Transverse colon (tissue), 4 donors: Measurements from ENCODE around the gene MSX1. TPM values are rescaled to one million over a fixed set of nuclear protein-coding genes. Genes with fewer than 3 reads are reported as not detected.
"Not testable (repeated sequence)": the region's sequence is repeated elsewhere in the genome, so short reads cannot be mapped to it uniquely, and the experiment has no call there.

Source experiments
- DNase-seq: peaks from one replicate; pipeline ENCODE4 v3.0.0-alpha.2; 2019
- H3K27ac ChIP-seq, 4 donors: fragments of 200-600 bp; sonication (generic); 2 replicates each; pipeline ENCODE4 v1.5.1; 2016 to 2018; ENCODE audit warnings: inconsistent platforms in 4 of 4
- H3K27me3 ChIP-seq: fragments of 200-600 bp; sonication (generic); 2 replicates; pipeline ENCODE4 v1.5.1; 2017; ENCODE audit warnings: inconsistent platforms
- H3K36me3 ChIP-seq, 4 donors: fragments of 200-600 bp; sonication (generic); 2 replicates each; pipeline ENCODE4 v1.5.1; 2017 to 2019; ENCODE audit warnings: inconsistent platforms in 4 of 4
- H3K4me1 ChIP-seq, 4 donors: fragments of 200-600 bp; sonication (generic); 2 replicates each; pipeline ENCODE4 v1.5.1; 2017 to 2020; ENCODE audit warnings: inconsistent platforms in 4 of 4
- H3K4me3 ChIP-seq, 4 donors: fragments of 200-600 bp; sonication (generic); 1 replicate in 1 of 4; 2 replicates in 3 of 4; pipeline versions ENCODE4 v1.5.1 to v1.6.1; 2017 to 2019; ENCODE audit warnings: inconsistent platforms in 4 of 4
- H3K9me3 ChIP-seq, 2 donors: fragments of 200-600 bp; sonication (generic); 2 replicates each; pipeline ENCODE4 v1.5.1; 2017 to 2019; ENCODE audit warnings: inconsistent platforms in 2 of 2
- EP300 ChIP-seq: sonication (generic); formaldehyde crosslinking; IDR thresholded peaks from one replicate; pipeline ENCODE4 v1.6.1; 2017; ENCODE audit warnings: antibody characterized with exemption, low read depth
- POLR2A ChIP-seq: fragments of 450-650 bp; IDR thresholded peaks from one replicate; pipeline ENCODE4 v1.6.1; 2016; ENCODE audit warnings: antibody characterized with exemption, mild to moderate bottlenecking, moderate library complexity
- POLR2AphosphoS5 ChIP-seq, 3 donors: sonication (generic); formaldehyde crosslinking; IDR thresholded peaks; one replicate each; pipeline ENCODE4 v1.6.1; 2016; ENCODE audit warnings: antibody characterized with exemption in 3 of 3
- WGBS, 2 donors: methylation state at CpG; one replicate each; pipeline ENCODE4 v1.1.5; 2018; ENCODE audit warnings: low coverage in 1 of 2; 5-methylcytosine and 5-hydroxymethylcytosine counted together
- in situ Hi-C, 4 donors: fragments of 200-750 bp; cut with MboI; loops; one replicate each; pipeline versions ENCODE4 v1.15.0 to v1.15.1; 2017; ENCODE audit warnings: low sequenced_read_pairs in 3 of 4, low pct_ligation_motif_present in 1 of 4, low pct_unique_long_range_greater_than_20kb in 1 of 4
- intact Hi-C: fragments of 100-400 bp; cut with DNase I; formaldehyde crosslinking; loops from one replicate; pipeline ENCODE4 v1.15.1; 2023; ENCODE audit warnings: low total_unique reads
- total RNA-seq, 4 donors: library from RNA; depleted of rRNA; stranded (reverse); fragments of >200 nt; gene quantifications; one replicate each; pipeline ENCODE4 v1.1.0, GENCODE V29; 2016
- TF ChIP-seq, protein P1 (sequence below), 5 experiments: fragments of 200-600 bp in 3 of 5; fragments of 450-650 bp in 2 of 5; sonication (generic) in 3 of 5; IDR thresholded peaks; 1 replicate in 2 of 5; 2 replicates in 3 of 5; pipeline ENCODE4 v1.5.1; 2016 to 2017; ENCODE audit warnings: antibody characterized with exemption in 5 of 5, inconsistent platforms in 3 of 5, mild to moderate bottlenecking in 2 of 5, moderate library complexity in 1 of 5

Gene MSX1
- total RNA-seq, 4 donors from 2014 or later = 0.41 TPM; not detected in 3

DNA sequence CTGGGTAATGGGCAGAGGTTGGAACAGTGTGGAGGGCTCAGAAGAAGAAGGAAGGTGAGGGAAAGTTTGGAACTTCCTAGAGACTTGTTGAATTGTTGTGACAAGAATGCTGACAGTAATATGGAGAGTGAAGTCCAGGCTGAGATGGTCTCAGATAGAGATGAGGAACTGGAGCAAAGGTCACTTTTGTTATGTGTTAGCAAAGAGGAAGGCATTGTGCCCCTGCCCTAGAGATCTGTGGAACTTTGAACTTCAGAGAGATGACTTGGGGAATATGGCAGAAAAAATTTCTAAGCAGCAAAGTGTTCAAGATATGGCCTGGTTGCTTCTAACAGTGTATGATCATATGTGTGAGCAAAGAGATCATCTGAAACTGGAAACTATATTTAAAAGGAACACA is 37.9 kb upstream of the MSX1 start:
- H3K9me3 ChIP-seq = no peaks in the 10 kb centered on the region
- no peaks in the 10 kb centered on the region for H3K4me1 ChIP-seq
- in situ Hi-C loops = no loop called here
- no peak overlapping the region for H3K4me3 ChIP-seq
- no peak for DNase-seq
- no peak for TF ChIP-seq POLR2AphosphoS5 (IDR thresholded peaks at IDR 0.05)
- no peak for TF ChIP-seq EP300
- no peak for TF ChIP-seq POLR2A
- TF ChIP-seq, protein P1, sequence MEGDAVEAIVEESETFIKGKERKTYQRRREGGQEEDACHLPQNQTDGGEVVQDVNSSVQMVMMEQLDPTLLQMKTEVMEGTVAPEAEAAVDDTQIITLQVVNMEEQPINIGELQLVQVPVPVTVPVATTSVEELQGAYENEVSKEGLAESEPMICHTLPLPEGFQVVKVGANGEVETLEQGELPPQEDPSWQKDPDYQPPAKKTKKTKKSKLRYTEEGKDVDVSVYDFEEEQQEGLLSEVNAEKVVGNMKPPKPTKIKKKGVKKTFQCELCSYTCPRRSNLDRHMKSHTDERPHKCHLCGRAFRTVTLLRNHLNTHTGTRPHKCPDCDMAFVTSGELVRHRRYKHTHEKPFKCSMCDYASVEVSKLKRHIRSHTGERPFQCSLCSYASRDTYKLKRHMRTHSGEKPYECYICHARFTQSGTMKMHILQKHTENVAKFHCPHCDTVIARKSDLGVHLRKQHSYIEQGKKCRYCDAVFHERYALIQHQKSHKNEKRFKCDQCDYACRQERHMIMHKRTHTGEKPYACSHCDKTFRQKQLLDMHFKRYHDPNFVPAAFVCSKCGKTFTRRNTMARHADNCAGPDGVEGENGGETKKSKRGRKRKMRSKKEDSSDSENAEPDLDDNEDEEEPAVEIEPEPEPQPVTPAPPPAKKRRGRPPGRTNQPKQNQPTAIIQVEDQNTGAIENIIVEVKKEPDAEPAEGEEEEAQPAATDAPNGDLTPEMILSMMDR (IDR thresholded peaks at IDR 0.05) = no peak
- H3K27me3 ChIP-seq = no peaks in the 10 kb centered on the region
- H3K27ac ChIP-seq = no peak overlapping the region
- no peaks in the 10 kb centered on the region for H3K36me3 ChIP-seq
- intact Hi-C loops = no loop called here

DNA sequence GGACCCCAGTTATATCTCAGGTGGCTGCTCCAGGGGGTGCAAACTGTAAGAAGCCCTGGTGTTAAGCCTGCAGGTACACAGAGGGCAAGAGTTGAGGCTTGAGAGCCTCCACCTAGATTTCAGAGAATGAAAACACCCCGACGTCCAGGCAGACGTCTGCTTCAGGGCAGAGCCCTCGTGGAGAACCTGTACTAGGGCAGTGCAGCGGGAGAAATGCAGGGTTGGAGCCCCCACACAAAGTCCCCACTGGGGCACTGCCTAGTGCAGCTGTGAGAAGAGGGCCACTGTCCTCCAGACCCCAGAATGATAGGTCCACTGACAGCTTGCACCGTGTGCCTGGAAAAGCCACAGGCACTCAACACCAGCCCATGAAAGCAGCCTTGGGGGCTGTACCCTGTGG is 37.2 kb upstream of the MSX1 start:
- DNase-seq, in situ Hi-C loops, H3K4me3 ChIP-seq, H3K9me3 ChIP-seq, H3K27me3 ChIP-seq, H3K4me1 ChIP-seq, H3K27ac ChIP-seq, H3K36me3 ChIP-seq, intact Hi-C loops: not testable (repeated sequence)
- WGBS, 2 donors = 47% methylated on average over 6 of the region's 6 CpGs; no CpG with 5 or more reads in 1 of the 2 donors

DNA sequence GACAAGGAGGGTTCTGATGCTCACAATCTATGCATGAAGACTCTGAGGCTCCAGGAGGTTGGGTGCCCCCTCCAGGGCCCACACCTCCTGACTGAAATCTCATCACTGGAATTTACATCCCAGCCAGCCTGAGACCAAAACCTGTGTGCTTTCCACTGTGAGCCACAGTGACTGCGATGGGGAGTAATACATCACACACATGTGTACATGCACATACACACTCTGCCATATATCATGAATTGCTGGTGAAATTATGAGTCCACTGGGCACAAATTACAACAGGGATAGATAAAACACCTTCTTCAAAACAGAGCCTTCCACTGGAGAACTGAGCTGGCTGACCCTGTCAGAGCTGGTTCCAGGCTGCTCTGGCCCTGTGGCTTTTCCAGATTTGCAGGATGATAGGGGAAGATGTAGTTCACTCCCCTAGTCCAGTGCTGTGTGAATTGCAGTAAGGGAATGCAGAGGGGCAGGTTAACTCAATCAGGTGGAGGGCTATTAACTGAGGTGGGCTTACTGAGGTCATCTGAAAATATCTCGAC is 35.8 kb upstream of the MSX1 start:
- Histone ChIP-seq H3K4me3 (no peak overlapping the region), H3K27ac (no peak overlapping the region), H3K27me3 (no peaks in the 10 kb centered on the region), H3K4me1 (no peaks in the 10 kb centered on the region), H3K36me3 (no peaks in the 10 kb centered on the region), H3K9me3 (no peaks in the 10 kb centered on the region)
- WGBS, 2 donors = 71% methylated on average over 2 of the region's 2 CpGs; no CpG with 5 or more reads in 1 of the 2 donors
- TF ChIP-seq POLR2AphosphoS5 (IDR thresholded peaks at IDR 0.05) = no peak
- no peak for TF ChIP-seq EP300
- no peak for TF ChIP-seq POLR2A
- DNase-seq = no peak
- intact Hi-C loops (no loop called here), in situ Hi-C loops (no loop called here)

- DNase-seq = no peak
- Histone ChIP-seq H3K4me1 (no peaks in the 10 kb centered on the region), H3K27me3 (peaks cover 1% of the 10 kb centered on the region), H3K36me3 (no peaks in the 10 kb centered on the region), H3K27ac (no peak overlapping the region), H3K9me3 (no peaks in the 10 kb centered on the region), H3K4me3 (no peak overlapping the region)
- WGBS, 2 donors = 17 to 36% methylated on average over 3 of the region's 3 CpGs
- TF ChIP-seq EP300 (no peak), POLR2AphosphoS5 (IDR thresholded peaks at IDR 0.05) (no peak), POLR2A (no peak)
- TF ChIP-seq, protein P1 (IDR thresholded peaks at IDR 0.05) = no peak
- intact Hi-C loops = no loop called here
- in situ Hi-C loops = no loop called here
Measured at GRCh38 chr4:4824232-4824631, 35.2 kb upstream of the MSX1 start.

DNA sequence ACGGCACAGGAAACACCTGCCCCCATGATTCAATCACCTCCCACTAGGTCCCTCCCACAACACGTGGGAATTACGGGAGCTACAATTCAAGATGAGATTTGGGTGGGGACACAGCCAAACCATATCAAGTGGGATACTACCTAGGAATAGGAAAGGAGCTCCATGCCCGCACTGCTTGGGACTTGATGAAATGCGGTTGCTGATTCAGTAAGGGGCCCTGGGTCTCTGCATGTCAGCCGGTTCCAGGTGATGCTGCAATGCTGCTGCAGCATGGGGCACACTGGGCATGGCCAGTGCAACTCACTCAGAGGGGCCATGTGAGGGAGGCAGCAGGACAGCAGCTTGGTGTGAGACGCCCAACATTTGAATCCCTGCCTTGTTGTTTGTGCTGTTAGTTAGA is 34.0 kb upstream of the MSX1 start:
- intact Hi-C loops = no loop called here

More for the DNA sequence above, 34.0 kb upstream of the MSX1 start:
- no peak for DNase-seq
- Histone ChIP-seq H3K27ac (no peak overlapping the region), H3K4me1 (no peaks in the 10 kb centered on the region), H3K4me3 (no peak overlapping the region), H3K36me3 (no peaks in the 10 kb centered on the region), H3K9me3 (no peaks in the 10 kb centered on the region), H3K27me3 (peaks cover 5% of the 10 kb centered on the region)
- in situ Hi-C loops = no loop called here
- TF ChIP-seq EP300 (no peak), POLR2A (no peak), POLR2AphosphoS5 (IDR thresholded peaks at IDR 0.05) (no peak)
- TF ChIP-seq, protein P1 (IDR thresholded peaks at IDR 0.05) = no peak
- 53 to 80% methylated on average over 3 to 7 of the region's 7 CpGs for WGBS, 2 donors
